Activated CD4-positive, alpha-beta T cell treated with anti-CD3 and anti-CD28 coated beads, Interleukin-2, amount 10 ng/mL, durations not matched to agents 24 days and 14 days (primary cell): ENCODE data around the gene HIPK2. TPM values are rescaled to one million over a fixed set of nuclear protein-coding genes. Genes with fewer than 3 reads are reported as not detected.

Source experiments
- DNase-seq: peaks from one replicate; pipeline ENCODE4 v3.0.0; 2022
- H3K27ac Mint-ChIP-seq: one replicate; pipeline ENCODE4 v1.8.0; 2022; ENCODE audit warnings: mild to moderate bottlenecking, mixed read lengths
- H3K27me3 Mint-ChIP-seq: one replicate; pipeline ENCODE4 v1.8.0; 2022; ENCODE audit warnings: mixed read lengths
- H3K36me3 Mint-ChIP-seq: one replicate; pipeline ENCODE4 v1.8.0; 2022; ENCODE audit warnings: low read depth, mild to moderate bottlenecking, mixed read lengths
- H3K4me1 Mint-ChIP-seq: one replicate; pipeline ENCODE4 v1.8.0; 2021; ENCODE audit warnings: mixed read lengths
- H3K4me3 Mint-ChIP-seq: one replicate; pipeline ENCODE4 v1.8.0; 2022; ENCODE audit warnings: mild to moderate bottlenecking, moderate library complexity, mixed read lengths
- H3K9me3 Mint-ChIP-seq: one replicate; pipeline ENCODE4 v1.8.0; 2021; ENCODE audit warnings: mixed read lengths
- intact Hi-C: fragments of 100-400 bp; cut with micrococcal nuclease; formaldehyde crosslinking; loops from one replicate; pipeline ENCODE4 v1.15.1; 2023
- total RNA-seq: library from RNA; stranded (reverse); gene quantifications from 2 replicates; pipeline ENCODE4 v1.2.3, GENCODE V29; 2022

HIPK2 gene
- total RNA-seq, 1 donor from 2014 or later = 26.1 TPM

- intact Hi-C loops = no loop called here
- H3K4me1 Mint-ChIP-seq = peaks cover 3% of the 10 kb centered on the region
- peaks cover 19% of the 10 kb centered on the region for H3K9me3 Mint-ChIP-seq
- peaks cover 3% of the 10 kb centered on the region for H3K27me3 Mint-ChIP-seq
- no peak overlapping the region for H3K4me3 Mint-ChIP-seq
- no peak overlapping the region for H3K27ac Mint-ChIP-seq
- no peak for DNase-seq
- no peaks in the 10 kb centered on the region for H3K36me3 Mint-ChIP-seq
Measured at GRCh38 chr7:139807009-139807408, 29.2 kb upstream of the HIPK2 start.

- intact Hi-C loops = no loop called here
- no peaks in the 10 kb centered on the region for H3K36me3 Mint-ChIP-seq
- H3K4me1 Mint-ChIP-seq = peaks cover 3% of the 10 kb centered on the region
- peaks cover 19% of the 10 kb centered on the region for H3K9me3 Mint-ChIP-seq
- no peak overlapping the region for H3K4me3 Mint-ChIP-seq
- DNase-seq = no peak
- H3K27ac Mint-ChIP-seq = no peak overlapping the region
- H3K27me3 Mint-ChIP-seq = peaks cover 3% of the 10 kb centered on the region
Measured at GRCh38 chr7:139804571-139804970, 26.8 kb upstream of the HIPK2 start.

- Mint-ChIP-seq H3K27ac (no peak overlapping the region), H3K36me3 (no peaks in the 10 kb centered on the region), H3K4me3 (no peak overlapping the region), H3K9me3 (peaks cover 14% of the 10 kb centered on the region), H3K27me3 (no peaks in the 10 kb centered on the region), H3K4me1 (peaks cover 9% of the 10 kb centered on the region)
- intact Hi-C loops = no loop called here
- no peak for DNase-seq
Measured at GRCh38 chr7:139799586-139799985, 21.8 kb upstream of the HIPK2 start.

- no peak for DNase-seq
- peaks cover 14% of the 10 kb centered on the region for H3K9me3 Mint-ChIP-seq
- no peak overlapping the region for H3K4me3 Mint-ChIP-seq
- no peak overlapping the region for H3K27ac Mint-ChIP-seq
- no peaks in the 10 kb centered on the region for H3K36me3 Mint-ChIP-seq
- intact Hi-C loops = no loop called here
- H3K4me1 Mint-ChIP-seq = peaks cover 9% of the 10 kb centered on the region
- H3K27me3 Mint-ChIP-seq = no peaks in the 10 kb centered on the region
Measured at GRCh38 chr7:139798892-139799291, 21.1 kb upstream of the HIPK2 start.

- intact Hi-C loops = no loop called here
- H3K4me1 Mint-ChIP-seq = peaks cover 9% of the 10 kb centered on the region
- H3K27me3 Mint-ChIP-seq = no peaks in the 10 kb centered on the region
- no peak overlapping the region for H3K27ac Mint-ChIP-seq
- no peak for DNase-seq
- no peaks in the 10 kb centered on the region for H3K36me3 Mint-ChIP-seq
- no peak overlapping the region for H3K4me3 Mint-ChIP-seq
- H3K9me3 Mint-ChIP-seq = peaks cover 12% of the 10 kb centered on the region
Measured at GRCh38 chr7:139798221-139798620, 20.4 kb upstream of the HIPK2 start.

GRCh38 chr7:139797607-139798006 is 19.8 kb upstream of the HIPK2 start:
- no peak overlapping the region for H3K27ac Mint-ChIP-seq
- peaks cover 6% of the 10 kb centered on the region for H3K9me3 Mint-ChIP-seq
- intact Hi-C loops = no loop called here
- H3K36me3 Mint-ChIP-seq = no peaks in the 10 kb centered on the region
- peaks cover 9% of the 10 kb centered on the region for H3K4me1 Mint-ChIP-seq
- H3K27me3 Mint-ChIP-seq = no peaks in the 10 kb centered on the region
- no peak for DNase-seq
- no peak overlapping the region for H3K4me3 Mint-ChIP-seq

- peaks cover 3% of the 10 kb centered on the region for H3K9me3 Mint-ChIP-seq
- no peak overlapping the region for H3K4me3 Mint-ChIP-seq
- intact Hi-C loops = no loop called here
- DNase-seq = no peak
- H3K4me1 Mint-ChIP-seq = no peaks in the 10 kb centered on the region
- H3K36me3 Mint-ChIP-seq = no peaks in the 10 kb centered on the region
- no peak overlapping the region for H3K27ac Mint-ChIP-seq
- peaks cover 6% of the 10 kb centered on the region for H3K27me3 Mint-ChIP-seq
Measured at GRCh38 chr7:139791316-139791715, 13.5 kb upstream of the HIPK2 start.

GRCh38 chr7:139784648-139785047 is 6.8 kb upstream of the HIPK2 start:
- Mint-ChIP-seq H3K9me3 (no peaks in the 10 kb centered on the region), H3K4me1 (peaks cover 2% of the 10 kb centered on the region), H3K27me3 (peaks cover 15% of the 10 kb centered on the region), H3K36me3 (peaks cover 3% of the 10 kb centered on the region), H3K4me3 (no peak overlapping the region), H3K27ac (no peak overlapping the region)
- intact Hi-C loops = no loop called here
- DNase-seq = no peak

- intact Hi-C loops = no loop called here
- no peak overlapping the region for H3K27ac Mint-ChIP-seq
- H3K9me3 Mint-ChIP-seq = no peaks in the 10 kb centered on the region
- no peak for DNase-seq
- peaks cover 23% of the 10 kb centered on the region for H3K27me3 Mint-ChIP-seq
- peaks cover 8% of the 10 kb centered on the region for H3K4me1 Mint-ChIP-seq
- H3K4me3 Mint-ChIP-seq = no peak overlapping the region
- peaks cover 3% of the 10 kb centered on the region for H3K36me3 Mint-ChIP-seq
Measured at GRCh38 chr7:139783647-139784385, 6.0 kb upstream of the HIPK2 start.

GRCh38 chr7:139782932-139783331 is 5.1 kb upstream of the HIPK2 start:
- no peaks in the 10 kb centered on the region for H3K9me3 Mint-ChIP-seq
- peaks cover 3% of the 10 kb centered on the region for H3K36me3 Mint-ChIP-seq
- H3K27me3 Mint-ChIP-seq = peaks cover 25% of the 10 kb centered on the region
- intact Hi-C loops = no loop called here
- H3K4me3 Mint-ChIP-seq = no peak overlapping the region
- H3K4me1 Mint-ChIP-seq = peaks cover 15% of the 10 kb centered on the region
- no peak overlapping the region for H3K27ac Mint-ChIP-seq
- DNase-seq = no peak

GRCh38 chr7:139777133-139777891 is 486 bp downstream of the HIPK2 start:
- peaks cover 20% of the 10 kb centered on the region for H3K27me3 Mint-ChIP-seq
- H3K36me3 Mint-ChIP-seq = peaks cover 9% of the 10 kb centered on the region
- H3K4me1 Mint-ChIP-seq = peaks cover 55% of the 10 kb centered on the region
- intact Hi-C loops = loop anchor here (5.0 to 10.0 kb wide), 4 partner anchors 50 to 1237 kb away; partner anchors contain the start of genes MRPS33 and TBXAS1
- peak overlapping the region; percentile 99 for H3K4me3 Mint-ChIP-seq
- peak overlapping the region; percentile 99 for H3K27ac Mint-ChIP-seq
- H3K9me3 Mint-ChIP-seq = no peaks in the 10 kb centered on the region
- DNase-seq = peak; percentile 81

- Mint-ChIP-seq H3K27me3 (peaks cover 20% of the 10 kb centered on the region), H3K9me3 (no peaks in the 10 kb centered on the region), H3K4me3 (peak overlapping the region; percentile 99), H3K27ac (peak overlapping the region; percentile 99), H3K4me1 (peaks cover 60% of the 10 kb centered on the region), H3K36me3 (peaks cover 13% of the 10 kb centered on the region)
- intact Hi-C loops = loop anchor here (1.0 to 10.0 kb wide), 6 partner anchors 51 to 1238 kb away; partner anchors contain the start of genes MRPS33 and TBXAS1
- peak; percentile 79 for DNase-seq
Measured at GRCh38 chr7:139776486-139777132, 1.2 kb downstream of the HIPK2 start.

- peak overlapping the region; percentile 99 for H3K27ac Mint-ChIP-seq
- DNase-seq = peak; percentile 87
- intact Hi-C loops = loop anchor here (1.0 to 10.0 kb wide), 8 partner anchors 17 to 1239 kb away; partner anchors contain the start of genes MRPS33 and TBXAS1
- peak overlapping the region; percentile 99 for H3K4me3 Mint-ChIP-seq
- peaks cover 65% of the 10 kb centered on the region for H3K4me1 Mint-ChIP-seq
- H3K27me3 Mint-ChIP-seq = peaks cover 17% of the 10 kb centered on the region
- peaks cover 18% of the 10 kb centered on the region for H3K36me3 Mint-ChIP-seq
- H3K9me3 Mint-ChIP-seq = no peaks in the 10 kb centered on the region
Measured at GRCh38 chr7:139775829-139776266, 1.9 kb downstream of the HIPK2 start.
